H1 (cell line): Measurements from ENCODE around the gene AGTR1. TPM values are rescaled to one million over a fixed set of nuclear protein-coding genes. Genes with fewer than 3 reads are reported as not detected.

ENCODE experiments used
- CTCF ChIA-PET: fragments of 300-600 bp; sonication (Branson Sonifier 250); formaldehyde crosslinking; loops from one replicate; lab custom pipeline; 2021; ENCODE audit not compliant: partially characterized antibody; lab: Charles Lee
- POLR2A ChIA-PET: fragments of 300-600 bp; sonication (Branson Sonifier 250); formaldehyde crosslinking; loops from one replicate; lab custom pipeline; 2021; ENCODE audit warnings: inconsistent platforms; ENCODE audit not compliant: partially characterized antibody; lab: Charles Lee
- DNase-seq, 2 experiments: peaks; one replicate each; pipeline versions ENCODE4 v3.0.0 to v3.0.0-alpha.2; 2010 to 2022; ENCODE audit warnings: low spot score in 2 of 2, low read depth in 1 of 2, mixed read lengths in 1 of 2
- FAIRE-seq: peaks from 2 replicates; lab custom pipeline; 2011; peaks lifted over from hg19 to GRCh38; lab: Jason Lieb, UNC
- H2AFZ ChIP-seq: 2 replicates; pipeline ENCODE4 v1.8.1; 2012; ENCODE audit warnings: low read length, inconsistent platforms
- H2AK5ac ChIP-seq: 2 replicates; pipeline ENCODE4 v1.6.1; 2013; ENCODE audit warnings: low read depth, low read length
- H2BK120ac ChIP-seq: replicated peaks from 2 replicates; pipeline ENCODE3; 2013; ENCODE audit warnings: low read depth, low read length, inconsistent platforms
- H2BK12ac ChIP-seq: 2 replicates; pipeline ENCODE4 v1.6.1; 2013; ENCODE audit warnings: low read depth, low read length
- H2BK15ac ChIP-seq: 2 replicates; pipeline ENCODE4 v1.6.1; 2013; ENCODE audit warnings: low read length
- H2BK20ac ChIP-seq: 2 replicates; pipeline ENCODE4 v1.6.1; 2013; ENCODE audit warnings: low read length
- H2BK5ac ChIP-seq: 2 replicates; pipeline ENCODE4 v1.6.1; 2013; ENCODE audit warnings: low read depth, low read length
- H3K14ac ChIP-seq: 2 replicates; pipeline ENCODE4 v1.6.1; 2013; ENCODE audit warnings: inconsistent platforms; ENCODE audit not compliant: insufficient read length
- H3K18ac ChIP-seq: 2 replicates; pipeline ENCODE4 v1.6.1; 2013; ENCODE audit warnings: low read length; ENCODE audit errors: extremely low read depth
- H3K23ac ChIP-seq: 2 replicates; pipeline ENCODE4 v1.6.1; 2013; ENCODE audit warnings: inconsistent platforms; ENCODE audit not compliant: insufficient read length
- H3K23me2 ChIP-seq: 2 replicates; pipeline ENCODE4 v1.6.1; 2013; ENCODE audit warnings: low read depth, low read length
- H3K27ac ChIP-seq: 2 replicates; pipeline ENCODE4 v1.6.1; 2011; ENCODE audit warnings: low read depth, low read length, inconsistent platforms
- H3K27me3 ChIP-seq, 4 experiments: replicated peaks in 1 of 4; 1 replicate in 1 of 4; 2 replicates in 3 of 4; pipeline versions ENCODE4 v1.6.1 to v1.8.1; 2011 to 2013; ENCODE audit warnings: low read length in 3 of 4, mild to moderate bottlenecking in 3 of 4, inconsistent platforms in 2 of 4, mixed read lengths in 2 of 4, moderate library complexity in 1 of 4; ENCODE audit not compliant: control insufficient read depth in 3 of 4, insufficient read depth in 3 of 4; ENCODE audit errors: extremely low read depth in 1 of 4
- H3K36me3 ChIP-seq, 4 experiments: 2 replicates each; pipeline versions ENCODE4 v1.6.1 to v1.8.1; 2011 to 2013; ENCODE audit warnings: mild to moderate bottlenecking in 4 of 4, low read length in 3 of 4, moderate library complexity in 2 of 4, control low read depth in 1 of 4, inconsistent platforms in 1 of 4; ENCODE audit not compliant: insufficient read depth in 4 of 4, control insufficient read depth in 2 of 4
- H3K4ac ChIP-seq: replicated peaks from 2 replicates; pipeline ENCODE3; 2013; ENCODE audit warnings: low read length, low read depth, mixed read lengths, inconsistent platforms; ENCODE audit not compliant: insufficient read length
- H3K4me1 ChIP-seq, 4 experiments: replicated peaks in 1 of 4; 1 replicate in 1 of 4; 2 replicates in 3 of 4; pipeline versions ENCODE4 v1.6.1 to v1.8.1; 2011 to 2013; ENCODE audit warnings: low read length in 3 of 4, inconsistent platforms in 2 of 4, mixed read lengths in 1 of 4; ENCODE audit not compliant: insufficient read depth in 4 of 4, control insufficient read depth in 3 of 4
- H3K4me2 ChIP-seq, 2 experiments: 2 replicates each; pipeline versions ENCODE4 v1.6.1 to v1.8.1; 2011 to 2013; ENCODE audit warnings: low read depth in 2 of 2, low read length in 2 of 2, control low read depth in 1 of 2, inconsistent platforms in 1 of 2, mild to moderate bottlenecking in 1 of 2; ENCODE audit not compliant: insufficient read depth in 1 of 2
- H3K4me3 ChIP-seq, 4 experiments: fragments of 200-600, 300-600 bp in 1 of 4; sonication (generic), shearing (Covaris generic), sonication (Bioruptor Twin) in 1 of 4; 2 replicates each; pipeline versions ENCODE4 v1.5.1 to v1.8.1; 2011 to 2016; ENCODE audit warnings: low read length in 4 of 4, low read depth in 3 of 4, control low read depth in 2 of 4, inconsistent platforms in 2 of 4, mild to moderate bottlenecking in 2 of 4, mixed read lengths in 1 of 4, moderate library complexity in 1 of 4; ENCODE audit not compliant: insufficient read depth in 2 of 4; ENCODE audit errors: extremely low read depth in 1 of 4
- H3K56ac ChIP-seq: replicated peaks from 2 replicates; pipeline ENCODE3; 2013; ENCODE audit warnings: low read depth, mild to moderate bottlenecking, mixed read lengths, low read length, inconsistent platforms; ENCODE audit not compliant: insufficient read length
- H3K79me1 ChIP-seq: 2 replicates; pipeline ENCODE4 v1.6.1; 2013; ENCODE audit warnings: low read depth, low read length, control low read depth
- H3K79me2 ChIP-seq, 2 experiments: 2 replicates each; pipeline versions ENCODE4 v1.6.1 to v1.8.1; 2012 to 2013; ENCODE audit warnings: low read length in 2 of 2, mild to moderate bottlenecking in 2 of 2, inconsistent platforms in 1 of 2; ENCODE audit not compliant: insufficient read depth in 2 of 2, control insufficient read depth in 1 of 2
- H3K9ac ChIP-seq, 4 experiments: replicated peaks in 1 of 4; 1 replicate in 1 of 4; 2 replicates in 3 of 4; pipeline versions ENCODE4 v1.6.1 to v1.8.1; 2011 to 2013; ENCODE audit warnings: low read depth in 3 of 4, low read length in 3 of 4, control low read depth in 2 of 4, mild to moderate bottlenecking in 2 of 4, moderate library complexity in 2 of 4, inconsistent platforms in 1 of 4; ENCODE audit errors: extremely low read depth in 1 of 4
- H3K9me3 ChIP-seq, 2 experiments: 2 replicates each; pipeline versions ENCODE4 v1.6.1 to v1.8.1; 2012 to 2013; ENCODE audit warnings: mild to moderate bottlenecking in 2 of 2, moderate library complexity in 2 of 2, control low read depth in 1 of 2, inconsistent platforms in 1 of 2, low read depth in 1 of 2, low read length in 1 of 2, mixed read lengths in 1 of 2; ENCODE audit not compliant: insufficient read depth in 2 of 2
- H4K20me1 ChIP-seq, 2 experiments: replicated peaks in 1 of 2; 2 replicates each; pipeline versions ENCODE3 to v1.8.1; 2011 to 2013; ENCODE audit warnings: inconsistent platforms in 2 of 2, low read length in 2 of 2, mild to moderate bottlenecking in 1 of 2; ENCODE audit not compliant: insufficient read depth in 2 of 2, control insufficient read depth in 1 of 2
- H4K5ac ChIP-seq: 2 replicates; pipeline ENCODE4 v1.6.1; 2013; ENCODE audit warnings: low read length, low read depth, mixed read lengths, inconsistent platforms; ENCODE audit not compliant: insufficient read length
- H4K8ac ChIP-seq: 2 replicates; pipeline ENCODE4 v1.8.0; 2013; ENCODE audit warnings: mild to moderate bottlenecking, moderate library complexity, low read length, inconsistent platforms; ENCODE audit not compliant: insufficient read depth; ENCODE audit errors: extremely low read depth
- H4K91ac ChIP-seq: replicated peaks from 2 replicates; pipeline ENCODE3; 2013; ENCODE audit warnings: low read length, mixed read lengths, inconsistent platforms; ENCODE audit not compliant: insufficient read length
- E2F6 ChIP-seq: IDR thresholded peaks from 2 replicates; pipeline ENCODE4 v1.6.1; 2012; ENCODE audit warnings: inconsistent platforms
- EZH2 ChIP-seq: fragments of 200-600 bp; sonication (generic); IDR thresholded peaks from 2 replicates; pipeline ENCODE4 v1.7.1; 2012; ENCODE audit warnings: low read depth, mild to moderate bottlenecking, moderate library complexity, low read length, inconsistent platforms; ENCODE audit not compliant: severe bottlenecking
- HDAC2 ChIP-seq, 2 experiments: fragments of 300-600 bp in 1 of 2; sonication (generic) in 1 of 2; IDR thresholded peaks; 2 replicates each; pipeline ENCODE4 v1.6.1; 2011 to 2012; ENCODE audit warnings: low read depth in 2 of 2, low read length in 2 of 2, mild to moderate bottlenecking in 2 of 2, moderate library complexity in 2 of 2, borderline replicate concordance in 1 of 2, inconsistent platforms in 1 of 2
- JUND ChIP-seq: IDR thresholded peaks from 2 replicates; pipeline ENCODE4 v1.6.1; 2011; ENCODE audit warnings: mild to moderate bottlenecking, improper control_type of control experiment, low read length
- RNF2 ChIP-seq: fragments of 200-900, 300-1000 bp; sonication (generic); IDR thresholded peaks from 2 replicates; pipeline ENCODE4 v1.7.1; 2016; ENCODE audit warnings: borderline replicate concordance, low read depth, mild to moderate bottlenecking, antibody characterized with exemption, low read length; ENCODE audit not compliant: poor library complexity, severe bottlenecking; ENCODE audit errors: missing control alignments
- SUZ12 ChIP-seq: fragments of 200-600 bp; sonication (generic); IDR thresholded peaks from 2 replicates; pipeline ENCODE4 v1.6.1; 2012; ENCODE audit warnings: mild to moderate bottlenecking, inconsistent platforms, low read length, moderate library complexity, mixed read lengths
- TCF12 ChIP-seq: IDR thresholded peaks from 2 replicates; pipeline ENCODE4 v1.6.1; 2011; ENCODE audit warnings: low read depth, mild to moderate bottlenecking, low read length
- USF2 ChIP-seq: IDR thresholded peaks from 2 replicates; pipeline ENCODE4 v1.6.1; 2011; ENCODE audit warnings: low read length, improper control_type of control experiment
- ZNF274 ChIP-seq: IDR thresholded peaks from 2 replicates; pipeline ENCODE4 v1.7.0; 2012; ENCODE audit warnings: low read length, borderline replicate concordance; ENCODE audit errors: extremely low read depth
- WGBS, 2 experiments: shearing (Covaris generic) in 1 of 2; methylation state at CpG; one replicate each; pipeline versions ENCODE4 v1.1.6 to v1.1.7; 2013 to 2015; ENCODE audit warnings: low lambda C conversion rate in 2 of 2, mixed read lengths in 2 of 2, inconsistent platforms in 1 of 2, low coverage in 1 of 2, missing lambda C conversion rate in 1 of 2; ENCODE audit not compliant: insufficient replicate concordance in 2 of 2, insufficient coverage in 1 of 2, insufficient read length in 1 of 2; ENCODE audit errors: extremely low coverage in 1 of 2, missing lambda C conversion rate in 1 of 2; 5-methylcytosine and 5-hydroxymethylcytosine counted together
- polyA plus RNA-seq, 7 experiments: library from polyadenylated mRNA; depleted of rRNA in 3 of 7; stranded (reverse) in 5 of 7; unstranded in 2 of 7; fragments of >200 nt in 5 of 7; fragments of 200-250 nt in 2 of 7; gene quantifications; 1 replicate in 5 of 7; 2 replicates in 1 of 7; 4 replicates in 1 of 7; pipeline versions ENCODE4 v1.2.1 to v1.2.3, GENCODE V29; 2011 to 2013; ENCODE audit warnings: missing spikeins in 2 of 7, mixed read lengths in 2 of 7
- total RNA-seq: library from RNA; stranded (reverse); fragmentation: NEBNext Ultra II Directional; extraction: Animal tissue kit (Norgen Biotek cat#: 25700); gene quantifications from 2 replicates; pipeline ENCODE4 v1.2.1, GENCODE V29; 2021

The AGTR1 gene
- total and polyA plus RNA-seq, 2 of the 8 experiments (the other 6 are each of a cell fraction or from before 2014, with no cell fraction given): 0.03 TPM; not detected in 1

- Histone ChIP-seq H3K27ac (no peak overlapping the region), H3K4me3 (no peak overlapping the region), H3K4me1 (peaks cover 0 to 5% (median 0%) of the 10 kb centered on the region in 4 experiments; a peak in 1 of 7 replicates), H3K23ac (no peak overlapping the region), H2AK5ac (no peak overlapping the region), H3K9ac (no peak overlapping the region), H3K4me2 (no peak overlapping the region), H2BK5ac (no peak overlapping the region), H4K5ac (no peak overlapping the region), H3K9me3 (no peaks in the 10 kb centered on the region), H3K27me3 (no peaks in the 10 kb centered on the region), H4K91ac (no peak overlapping the region), H3K36me3 (no peaks in the 10 kb centered on the region), H2BK20ac (no peak overlapping the region), H2BK15ac (no peak overlapping the region), H4K20me1 (no peaks in the 10 kb centered on the region), H3K18ac (no peak overlapping the region), H3K23me2 (no peaks in the 10 kb centered on the region), H2AFZ (no peak overlapping the region), H3K4ac (no peak overlapping the region), H3K56ac (no peak overlapping the region), H2BK12ac (no peak overlapping the region), H2BK120ac (no peak overlapping the region), H3K79me1 (no peaks in the 10 kb centered on the region), H4K8ac (no peak overlapping the region), H3K14ac (no peak overlapping the region), H3K79me2 (no peaks in the 10 kb centered on the region)
- FAIRE-seq (no peak), DNase-seq (no peak)
- POLR2A ChIA-PET: no interaction called here
- CTCF ChIA-PET: interaction anchor here (0.7 to 3.0 kb wide), 5 partner anchors 9 to 171 kb away, joined by 3 to 23 read pairs (median 3); no protein-coding TSS in a partner anchor
- 90% methylated on average over 2 of the region's 2 CpGs; no CpG with 5 or more reads in 1 of the 2 experiments for WGBS, 2 experiments
- TF ChIP-seq E2F6 (no peak), ZNF274 (no peak), USF2 (no peak), EZH2 (no peak), HDAC2 (IDR thresholded peaks at IDR 0.05; ENCODE audit: borderline replicate concordance in 1 of 2, low read depth in 2 of 2, low read length in 2 of 2) (no peak), JUND (no peak), SUZ12 (no peak), RNF2 (no peak), TCF12 (no peak)
These were observed 12.0 kb downstream of the AGTR1 start for GRCh38 chr3:148709560-148710253.
